Measurements from ENCODE around the gene NUTF2. TPM values are rescaled to one million over a fixed set of nuclear protein-coding genes. Genes with fewer than 3 reads are reported as not detected.

Gene NUTF2
- total RNA-seq, 1 experiment from 2014 or later, result 200 TPM

DNA sequence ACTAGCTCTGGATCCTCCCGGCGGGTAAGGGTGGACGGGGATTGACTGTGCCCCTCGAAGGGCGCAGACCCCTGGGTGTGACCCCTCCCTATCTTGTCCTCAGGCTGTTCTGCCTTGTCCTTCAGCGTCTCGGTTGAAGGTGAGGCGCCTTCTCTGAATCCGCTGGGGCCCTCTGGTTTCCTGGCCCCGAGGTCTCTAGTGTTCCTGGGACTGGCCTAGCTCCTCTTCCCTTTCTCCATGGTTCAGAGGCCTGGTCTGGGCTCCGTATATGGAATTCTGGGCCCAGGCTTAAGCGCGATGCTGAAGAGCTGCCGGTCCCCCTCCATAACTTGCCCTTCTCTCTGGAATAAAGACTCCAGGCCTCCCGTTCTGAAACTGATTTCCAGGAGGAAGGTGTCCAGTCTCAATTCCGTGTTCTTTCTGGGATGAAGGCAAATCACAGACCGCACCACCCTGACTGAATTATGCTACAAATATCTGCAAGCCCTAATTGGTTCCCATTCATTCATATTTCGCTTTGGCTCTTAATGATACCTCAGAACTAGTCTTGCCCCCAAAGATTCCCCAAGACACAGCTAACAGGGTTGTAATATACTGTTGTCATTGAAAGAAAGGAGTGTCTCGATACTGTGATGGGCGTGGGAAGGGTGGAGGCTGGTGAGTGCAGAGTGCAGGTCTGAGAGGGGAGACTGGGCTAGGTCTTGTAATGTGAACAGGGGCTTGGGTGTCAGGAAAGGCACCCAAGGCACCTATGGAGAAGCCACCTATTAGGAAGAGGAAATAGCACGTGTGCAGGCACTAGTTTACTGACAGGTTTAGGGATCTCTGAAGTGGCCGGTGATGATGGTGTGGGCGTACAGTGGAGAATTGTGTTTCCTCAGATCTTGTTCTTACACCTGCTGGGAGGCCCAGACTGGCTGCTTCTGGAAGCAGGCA lies 27.0 kb downstream of the NUTF2 start (continued):
- TF ChIP-seq, protein P1, sequence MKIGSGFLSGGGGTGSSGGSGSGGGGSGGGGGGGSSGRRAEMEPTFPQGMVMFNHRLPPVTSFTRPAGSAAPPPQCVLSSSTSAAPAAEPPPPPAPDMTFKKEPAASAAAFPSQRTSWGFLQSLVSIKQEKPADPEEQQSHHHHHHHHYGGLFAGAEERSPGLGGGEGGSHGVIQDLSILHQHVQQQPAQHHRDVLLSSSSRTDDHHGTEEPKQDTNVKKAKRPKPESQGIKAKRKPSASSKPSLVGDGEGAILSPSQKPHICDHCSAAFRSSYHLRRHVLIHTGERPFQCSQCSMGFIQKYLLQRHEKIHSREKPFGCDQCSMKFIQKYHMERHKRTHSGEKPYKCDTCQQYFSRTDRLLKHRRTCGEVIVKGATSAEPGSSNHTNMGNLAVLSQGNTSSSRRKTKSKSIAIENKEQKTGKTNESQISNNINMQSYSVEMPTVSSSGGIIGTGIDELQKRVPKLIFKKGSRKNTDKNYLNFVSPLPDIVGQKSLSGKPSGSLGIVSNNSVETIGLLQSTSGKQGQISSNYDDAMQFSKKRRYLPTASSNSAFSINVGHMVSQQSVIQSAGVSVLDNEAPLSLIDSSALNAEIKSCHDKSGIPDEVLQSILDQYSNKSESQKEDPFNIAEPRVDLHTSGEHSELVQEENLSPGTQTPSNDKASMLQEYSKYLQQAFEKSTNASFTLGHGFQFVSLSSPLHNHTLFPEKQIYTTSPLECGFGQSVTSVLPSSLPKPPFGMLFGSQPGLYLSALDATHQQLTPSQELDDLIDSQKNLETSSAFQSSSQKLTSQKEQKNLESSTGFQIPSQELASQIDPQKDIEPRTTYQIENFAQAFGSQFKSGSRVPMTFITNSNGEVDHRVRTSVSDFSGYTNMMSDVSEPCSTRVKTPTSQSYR (CRISPR knock-in tag; IDR thresholded peaks at IDR 0.05), result no peak
- no peak for TF ChIP-seq TEAD1 (CRISPR knock-in tag; IDR thresholded peaks at IDR 0.05)
- no peak for TF ChIP-seq ZNF423 (CRISPR knock-in tag; IDR thresholded peaks at IDR 0.05)

DNA sequence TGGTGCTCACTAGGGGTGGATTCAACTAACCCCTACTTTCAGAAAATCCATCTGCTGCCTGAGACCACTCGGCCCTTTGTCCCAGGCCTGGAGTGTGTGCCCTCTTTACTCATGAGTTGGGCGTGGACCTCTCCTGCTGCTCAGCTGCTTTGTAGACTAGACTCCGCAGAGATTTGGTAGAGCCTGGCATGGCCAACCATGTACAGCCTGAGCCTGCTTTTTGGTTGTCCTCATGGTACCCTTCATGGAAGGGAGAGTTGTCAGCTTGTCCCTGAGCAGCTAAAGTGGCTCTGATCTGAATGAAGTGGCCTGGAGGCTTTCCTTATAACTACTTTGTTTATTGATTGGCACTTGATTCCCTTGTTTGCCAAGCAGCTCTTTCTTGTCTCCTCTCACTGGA lies 27.6 kb downstream of the NUTF2 start:
- CTCF ChIA-PET, result interaction anchor here (1.4 to 3.2 kb wide), 3 partner anchors 10 to 68 kb away, joined by 5 to 29 read pairs (median 20); partner anchors contain the start of gene NRN1L
- TF ChIP-seq CREM (CRISPR knock-in tag; IDR thresholded peaks at IDR 0.05), result no peak
- TF ChIP-seq, protein P2, sequence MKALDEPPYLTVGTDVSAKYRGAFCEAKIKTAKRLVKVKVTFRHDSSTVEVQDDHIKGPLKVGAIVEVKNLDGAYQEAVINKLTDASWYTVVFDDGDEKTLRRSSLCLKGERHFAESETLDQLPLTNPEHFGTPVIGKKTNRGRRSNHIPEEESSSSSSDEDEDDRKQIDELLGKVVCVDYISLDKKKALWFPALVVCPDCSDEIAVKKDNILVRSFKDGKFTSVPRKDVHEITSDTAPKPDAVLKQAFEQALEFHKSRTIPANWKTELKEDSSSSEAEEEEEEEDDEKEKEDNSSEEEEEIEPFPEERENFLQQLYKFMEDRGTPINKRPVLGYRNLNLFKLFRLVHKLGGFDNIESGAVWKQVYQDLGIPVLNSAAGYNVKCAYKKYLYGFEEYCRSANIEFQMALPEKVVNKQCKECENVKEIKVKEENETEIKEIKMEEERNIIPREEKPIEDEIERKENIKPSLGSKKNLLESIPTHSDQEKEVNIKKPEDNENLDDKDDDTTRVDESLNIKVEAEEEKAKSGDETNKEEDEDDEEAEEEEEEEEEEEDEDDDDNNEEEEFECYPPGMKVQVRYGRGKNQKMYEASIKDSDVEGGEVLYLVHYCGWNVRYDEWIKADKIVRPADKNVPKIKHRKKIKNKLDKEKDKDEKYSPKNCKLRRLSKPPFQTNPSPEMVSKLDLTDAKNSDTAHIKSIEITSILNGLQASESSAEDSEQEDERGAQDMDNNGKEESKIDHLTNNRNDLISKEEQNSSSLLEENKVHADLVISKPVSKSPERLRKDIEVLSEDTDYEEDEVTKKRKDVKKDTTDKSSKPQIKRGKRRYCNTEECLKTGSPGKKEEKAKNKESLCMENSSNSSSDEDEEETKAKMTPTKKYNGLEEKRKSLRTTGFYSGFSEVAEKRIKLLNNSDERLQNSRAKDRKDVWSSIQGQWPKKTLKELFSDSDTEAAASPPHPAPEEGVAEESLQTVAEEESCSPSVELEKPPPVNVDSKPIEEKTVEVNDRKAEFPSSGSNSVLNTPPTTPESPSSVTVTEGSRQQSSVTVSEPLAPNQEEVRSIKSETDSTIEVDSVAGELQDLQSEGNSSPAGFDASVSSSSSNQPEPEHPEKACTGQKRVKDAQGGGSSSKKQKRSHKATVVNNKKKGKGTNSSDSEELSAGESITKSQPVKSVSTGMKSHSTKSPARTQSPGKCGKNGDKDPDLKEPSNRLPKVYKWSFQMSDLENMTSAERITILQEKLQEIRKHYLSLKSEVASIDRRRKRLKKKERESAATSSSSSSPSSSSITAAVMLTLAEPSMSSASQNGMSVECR (CRISPR knock-in tag; IDR thresholded peaks at IDR 0.05; ENCODE audit: borderline replicate concordance), result no peak
- TF ChIP-seq ZNF219 (CRISPR knock-in tag; IDR thresholded peaks at IDR 0.05; ENCODE audit: borderline replicate concordance), result no peak
- no peak for TF ChIP-seq ZNF416 (CRISPR knock-in tag; IDR thresholded peaks at IDR 0.05)
- TF ChIP-seq, protein P3, sequence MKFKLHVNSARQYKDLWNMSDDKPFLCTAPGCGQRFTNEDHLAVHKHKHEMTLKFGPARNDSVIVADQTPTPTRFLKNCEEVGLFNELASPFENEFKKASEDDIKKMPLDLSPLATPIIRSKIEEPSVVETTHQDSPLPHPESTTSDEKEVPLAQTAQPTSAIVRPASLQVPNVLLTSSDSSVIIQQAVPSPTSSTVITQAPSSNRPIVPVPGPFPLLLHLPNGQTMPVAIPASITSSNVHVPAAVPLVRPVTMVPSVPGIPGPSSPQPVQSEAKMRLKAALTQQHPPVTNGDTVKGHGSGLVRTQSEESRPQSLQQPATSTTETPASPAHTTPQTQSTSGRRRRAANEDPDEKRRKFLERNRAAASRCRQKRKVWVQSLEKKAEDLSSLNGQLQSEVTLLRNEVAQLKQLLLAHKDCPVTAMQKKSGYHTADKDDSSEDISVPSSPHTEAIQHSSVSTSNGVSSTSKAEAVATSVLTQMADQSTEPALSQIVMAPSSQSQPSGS (CRISPR knock-in tag; IDR thresholded peaks at IDR 0.05; ENCODE audit: borderline replicate concordance, low read depth), result no peak
- TF ChIP-seq, protein P4, sequence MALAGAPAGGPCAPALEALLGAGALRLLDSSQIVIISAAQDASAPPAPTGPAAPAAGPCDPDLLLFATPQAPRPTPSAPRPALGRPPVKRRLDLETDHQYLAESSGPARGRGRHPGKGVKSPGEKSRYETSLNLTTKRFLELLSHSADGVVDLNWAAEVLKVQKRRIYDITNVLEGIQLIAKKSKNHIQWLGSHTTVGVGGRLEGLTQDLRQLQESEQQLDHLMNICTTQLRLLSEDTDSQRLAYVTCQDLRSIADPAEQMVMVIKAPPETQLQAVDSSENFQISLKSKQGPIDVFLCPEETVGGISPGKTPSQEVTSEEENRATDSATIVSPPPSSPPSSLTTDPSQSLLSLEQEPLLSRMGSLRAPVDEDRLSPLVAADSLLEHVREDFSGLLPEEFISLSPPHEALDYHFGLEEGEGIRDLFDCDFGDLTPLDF (CRISPR knock-in tag; IDR thresholded peaks at IDR 0.05), result no peak
- no peak for TF ChIP-seq ATF1 (CRISPR knock-in tag; IDR thresholded peaks at IDR 0.05)
- TF ChIP-seq ZNF317 (CRISPR knock-in tag; IDR thresholded peaks at IDR 0.05; ENCODE audit: borderline replicate concordance, low read depth), result no peak
- TF ChIP-seq SOX15 (CRISPR knock-in tag; IDR thresholded peaks at IDR 0.05), result no peak
- no peak for TF ChIP-seq EMX1 (CRISPR knock-in tag; IDR thresholded peaks at IDR 0.05)
- TF ChIP-seq, protein P5, sequence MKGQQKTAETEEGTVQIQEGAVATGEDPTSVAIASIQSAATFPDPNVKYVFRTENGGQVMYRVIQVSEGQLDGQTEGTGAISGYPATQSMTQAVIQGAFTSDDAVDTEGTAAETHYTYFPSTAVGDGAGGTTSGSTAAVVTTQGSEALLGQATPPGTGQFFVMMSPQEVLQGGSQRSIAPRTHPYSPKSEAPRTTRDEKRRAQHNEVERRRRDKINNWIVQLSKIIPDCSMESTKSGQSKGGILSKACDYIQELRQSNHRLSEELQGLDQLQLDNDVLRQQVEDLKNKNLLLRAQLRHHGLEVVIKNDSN (CRISPR knock-in tag; IDR thresholded peaks at IDR 0.05), result no peak
- TF ChIP-seq, protein P6, sequence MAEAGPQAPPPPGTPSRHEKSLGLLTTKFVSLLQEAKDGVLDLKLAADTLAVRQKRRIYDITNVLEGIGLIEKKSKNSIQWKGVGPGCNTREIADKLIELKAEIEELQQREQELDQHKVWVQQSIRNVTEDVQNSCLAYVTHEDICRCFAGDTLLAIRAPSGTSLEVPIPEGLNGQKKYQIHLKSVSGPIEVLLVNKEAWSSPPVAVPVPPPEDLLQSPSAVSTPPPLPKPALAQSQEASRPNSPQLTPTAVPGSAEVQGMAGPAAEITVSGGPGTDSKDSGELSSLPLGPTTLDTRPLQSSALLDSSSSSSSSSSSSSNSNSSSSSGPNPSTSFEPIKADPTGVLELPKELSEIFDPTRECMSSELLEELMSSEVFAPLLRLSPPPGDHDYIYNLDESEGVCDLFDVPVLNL (CRISPR knock-in tag; IDR thresholded peaks at IDR 0.05; ENCODE audit: borderline replicate concordance, low read depth), result no peak
- TF ChIP-seq, protein P7, sequence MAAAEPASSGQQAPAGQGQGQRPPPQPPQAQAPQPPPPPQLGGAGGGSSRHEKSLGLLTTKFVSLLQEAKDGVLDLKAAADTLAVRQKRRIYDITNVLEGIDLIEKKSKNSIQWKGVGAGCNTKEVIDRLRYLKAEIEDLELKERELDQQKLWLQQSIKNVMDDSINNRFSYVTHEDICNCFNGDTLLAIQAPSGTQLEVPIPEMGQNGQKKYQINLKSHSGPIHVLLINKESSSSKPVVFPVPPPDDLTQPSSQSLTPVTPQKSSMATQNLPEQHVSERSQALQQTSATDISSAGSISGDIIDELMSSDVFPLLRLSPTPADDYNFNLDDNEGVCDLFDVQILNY (CRISPR knock-in tag; IDR thresholded peaks at IDR 0.05), result no peak
- TF ChIP-seq, protein P8, sequence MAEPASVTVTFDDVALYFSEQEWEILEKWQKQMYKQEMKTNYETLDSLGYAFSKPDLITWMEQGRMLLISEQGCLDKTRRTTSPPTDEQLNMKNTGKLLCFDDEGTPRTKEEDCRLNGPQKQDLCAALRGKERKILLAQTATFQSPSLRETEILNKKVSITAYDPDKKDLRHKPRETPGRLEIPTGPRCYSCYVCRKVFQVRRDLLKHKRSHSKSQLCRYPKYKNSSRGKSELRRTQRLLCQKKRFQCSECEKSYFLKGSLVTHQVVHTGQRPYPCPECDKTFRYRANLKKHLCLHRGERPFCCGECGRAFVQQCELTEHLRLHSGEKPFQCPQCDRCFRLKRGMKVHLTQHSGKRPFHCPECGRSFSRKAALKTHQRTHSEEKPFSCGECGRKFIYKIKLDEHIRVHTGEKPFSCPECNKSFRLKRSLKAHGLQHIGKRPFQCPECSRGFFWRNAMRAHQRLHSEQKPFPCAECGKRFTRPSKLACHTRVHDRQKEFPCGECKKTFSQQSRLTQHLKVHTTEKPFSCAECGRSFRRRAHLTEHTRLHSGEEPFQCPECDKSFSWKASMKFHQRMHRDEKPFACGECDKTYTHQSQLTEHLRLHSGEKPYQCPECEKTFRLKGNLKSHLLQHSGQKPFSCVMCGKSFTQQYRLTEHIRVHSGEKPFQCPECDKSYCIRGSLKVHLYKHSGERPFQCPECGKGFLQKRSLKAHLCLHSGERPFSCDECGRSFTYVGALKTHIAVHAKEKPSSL (CRISPR knock-in tag; conservative IDR thresholded peaks at IDR 0.05), result no peak

More for the DNA sequence above, 27.6 kb downstream of the NUTF2 start:
- H3K36me3 Mint-ChIP-seq, result peaks cover 42% of the 10 kb centered on the region
- H3K9me3 Mint-ChIP-seq, result no peaks in the 10 kb centered on the region
- DNase-seq (ENCODE audit: low spot score) (no peak), ATAC-seq (no peak)
- POLR2A ChIA-PET, result interaction anchor here (0.5 kb wide), 1 partner anchor 191 kb away, joined by 4 read pairs; no protein-coding TSS in a partner anchor
- H3K27ac Mint-ChIP-seq, result no peak overlapping the region
- H3K4me1 Mint-ChIP-seq, result peaks cover 15% of the 10 kb centered on the region
- peak overlapping the region; percentile 92 for H3K4me3 Mint-ChIP-seq
- H3K27me3 Mint-ChIP-seq (ENCODE audit: low read depth), result no peaks in the 10 kb centered on the region

All from WTC11 (cell line).